Ovary (tissue), 9 donors: ENCODE measurements around the gene SUGP1. TPM values are rescaled to one million over a fixed set of nuclear protein-coding genes. Genes with fewer than 3 reads are reported as not detected.

Source experiments
- DNase-seq, 5 donors: peaks; one replicate each; pipeline ENCODE4 v3.0.0-alpha.2; 2019 to 2020
- H3K27ac ChIP-seq, 2 donors: fragments of 200-600 bp; one replicate each; pipeline versions ENCODE4 v1.5.1 to v1.8.0; 2019 to 2022
- H3K27me3 ChIP-seq: fragments of 200-600 bp; one replicate; pipeline ENCODE4 v1.8.0; 2022
- H3K36me3 ChIP-seq: fragments of 200-600 bp; sonication (generic); one replicate; pipeline ENCODE4 v1.5.1; 2019
- H3K4me1 ChIP-seq: one replicate; pipeline ENCODE4 v1.8.1; 2013; ENCODE audit warnings: mild to moderate bottlenecking, moderate library complexity; ENCODE audit not compliant: insufficient read depth
- H3K4me3 ChIP-seq: fragments of 200-600 bp; sonication (generic); one replicate; pipeline ENCODE4 v1.5.1; 2017
- H3K9me3 ChIP-seq, 2 donors: fragments of 200-600 bp in 1 of 2; sonication (generic) in 1 of 2; one replicate each; pipeline versions ENCODE4 v1.5.1 to v1.8.1; 2013 to 2019; ENCODE audit warnings: mild to moderate bottlenecking in 1 of 2, moderate library complexity in 1 of 2
- CTCF ChIP-seq, 3 donors: fragments of 450-650 bp in 2 of 3; fragments of 200-600 bp in 1 of 3; IDR thresholded peaks; one replicate each; pipeline versions ENCODE4 v1.5.1 to v1.8.0; 2016 to 2022; ENCODE audit warnings: antibody characterized with exemption in 3 of 3, mild to moderate bottlenecking in 1 of 3
- EP300 ChIP-seq: sonication (generic); formaldehyde crosslinking; IDR thresholded peaks from one replicate; pipeline ENCODE4 v1.6.1; 2017; ENCODE audit warnings: antibody characterized with exemption
- POLR2A ChIP-seq: fragments of 450-650 bp; IDR thresholded peaks from one replicate; pipeline ENCODE4 v1.6.1; 2017; ENCODE audit warnings: antibody characterized with exemption, mild to moderate bottlenecking, moderate library complexity
- WGBS, 3 donors: extraction: QIAGEN DNeasy Blood & Tissue Kit in 1 of 3; methylation state at CpG; one replicate each; pipeline versions ENCODE4 v1.1.5 to v1.1.7; 2013 to 2017; 5-methylcytosine and 5-hydroxymethylcytosine counted together
- intact Hi-C, 4 donors: fragments of 100-400 bp; cut with DNase I; formaldehyde crosslinking; loops; one replicate each; pipeline versions ENCODE4 v1.11.0 to v1.15.1; 2022 to 2023
- polyA plus RNA-seq, 2 donors: library from polyadenylated mRNA; stranded (reverse); fragments of 200-250 nt in 1 of 2; fragments of 350-450 nt in 1 of 2; fragmentation: Illumina TruSeq in 1 of 2; extraction: RNeasy Lipid Tissue Mini Kit (QIAGEN cat#74804) in 1 of 2; gene quantifications; one replicate each; pipeline ENCODE4 v1.2.3, GENCODE V29; 2013 to 2014
- total RNA-seq, 7 donors: library from RNA; depleted of rRNA in 2 of 7; stranded (reverse); fragments of >200 nt in 2 of 7; fragmentation: NEBNext Ultra II Directional in 3 of 7; extraction: Animal tissue kit (Norgen Biotek cat#: 25700) in 3 of 7; gene quantifications; one replicate each; pipeline versions ENCODE4 v1.1.0 to v1.2.4, GENCODE V29; 2016 to 2023
- donor health status: DM: no; HTN: no; CAD: no; lungs with moderate emphysema.
- donor health status: DM: no; HTN: no; CAD: no.
- donor health status: Bipolar disorder and iron deficiency.
- donor health status: DM: yes; HTN: yes; CAD: no.
- donor health status: DM: no; HTN: no; CAD: no.
- donor health status: DM: yes; HTN: yes; CAD: no.

SUGP1 gene
- total and polyA plus RNA-seq, 9 donors, result 14.7 to 42.9 (median 36.6) TPM

- Histone ChIP-seq H3K27me3 (no peaks in the 10 kb centered on the region), H3K4me3 (no peak overlapping the region), H3K4me1 (no peaks in the 10 kb centered on the region), H3K36me3 (no peaks in the 10 kb centered on the region), H3K9me3 (no peaks in the 10 kb centered on the region), H3K27ac (no peak overlapping the region)
- DNase-seq, result no peak
- 73 to 84% (median 74%) methylated on average over 3 of the region's 3 CpGs for WGBS, 3 donors
- intact Hi-C loops, result no loop called here
- TF ChIP-seq POLR2A, result no peak
- TF ChIP-seq EP300, result no peak
- no peak for TF ChIP-seq CTCF (IDR thresholded peaks at IDR 0.05)
These were observed 14.7 kb upstream of the SUGP1 start for GRCh38 chr19:19334989-19335344.

- no peak for DNase-seq
- H3K27me3 ChIP-seq, result no peaks in the 10 kb centered on the region
- no peaks in the 10 kb centered on the region for H3K4me1 ChIP-seq
- no peaks in the 10 kb centered on the region for H3K9me3 ChIP-seq
- H3K4me3 ChIP-seq, result no peak overlapping the region
- 64 to 71% (median 70%) methylated on average over 22 of the region's 22 CpGs for WGBS, 3 donors
- intact Hi-C loops, result no loop called here
- H3K36me3 ChIP-seq, result no peaks in the 10 kb centered on the region
- TF ChIP-seq CTCF (IDR thresholded peaks at IDR 0.05) (no peak), POLR2A (no peak), EP300 (no peak)
- H3K27ac ChIP-seq, result no peak overlapping the region
These were observed 14.0 kb upstream of the SUGP1 start for GRCh38 chr19:19334063-19334988.

- 59 to 79% (median 66%) methylated on average over 6 of the region's 6 CpGs for WGBS, 3 donors
- H3K27me3 ChIP-seq, result no peaks in the 10 kb centered on the region
- no peak overlapping the region for H3K4me3 ChIP-seq
- H3K4me1 ChIP-seq, result peaks cover 3% of the 10 kb centered on the region
- no peaks in the 10 kb centered on the region for H3K36me3 ChIP-seq
- intact Hi-C loops, result no loop called here
- no peak for TF ChIP-seq POLR2A
- no peak for TF ChIP-seq CTCF (IDR thresholded peaks at IDR 0.05)
- no peak for TF ChIP-seq EP300
- no peak overlapping the region for H3K27ac ChIP-seq
- no peaks in the 10 kb centered on the region for H3K9me3 ChIP-seq
- DNase-seq, result no peak
These were observed 8.8 kb upstream of the SUGP1 start for GRCh38 chr19:19329126-19329525.

- TF ChIP-seq POLR2A, result no peak
- no peak for TF ChIP-seq CTCF (IDR thresholded peaks at IDR 0.05)
- TF ChIP-seq EP300, result no peak
- WGBS, 3 donors, result 88 to 93% (median 92%) methylated on average over 8 of the region's 8 CpGs
- Histone ChIP-seq H3K4me1 (peaks cover 5% of the 10 kb centered on the region), H3K27me3 (no peaks in the 10 kb centered on the region), H3K4me3 (no peak overlapping the region), H3K36me3 (no peaks in the 10 kb centered on the region), H3K9me3 (no peaks in the 10 kb centered on the region), H3K27ac (no peak overlapping the region)
- intact Hi-C loops, result no loop called here
- no peak for DNase-seq
These were observed 7.4 kb upstream of the SUGP1 start for GRCh38 chr19:19327672-19328071.
